Forelimb muscle (tissue), 1 donor: ENCODE results near the gene NFYC. TPM values are rescaled to one million over a fixed set of nuclear protein-coding genes. Genes with fewer than 3 reads are reported as not detected.

Experiments
- DNase-seq: peaks from one replicate; pipeline ENCODE4 v3.0.0-alpha.2; 2013; ENCODE audit warnings: low read depth
- polyA plus RNA-seq: library from polyadenylated mRNA; unstranded; fragments of 120-200 nt; gene quantifications from one replicate; pipeline ENCODE4 v1.2.1, GENCODE V29; 2013; ENCODE audit not compliant: insufficient read length

NFYC gene
- polyA plus RNA-seq, 1 donor = 53.4 TPM

DNA sequence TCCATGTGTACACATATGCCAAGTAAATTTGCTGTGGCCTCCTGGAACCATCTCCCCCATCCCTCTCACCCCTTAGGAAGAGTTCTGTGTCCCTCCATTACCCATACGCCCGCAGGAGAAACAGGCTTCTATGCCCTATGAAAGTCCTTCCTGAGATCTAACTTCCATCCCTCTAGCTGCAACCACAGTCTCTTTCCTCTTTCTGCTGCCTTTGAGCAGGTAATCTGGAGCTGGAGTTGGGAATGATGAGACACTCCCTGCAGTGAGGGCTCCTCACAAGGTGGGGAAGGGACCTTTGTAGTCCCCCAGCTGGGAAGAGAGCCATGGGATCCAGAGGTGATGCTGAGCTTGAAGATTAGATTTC lies 90.1 kb downstream of the NFYC start:
- no peak for DNase-seq

GRCh38 chr1:40782371-40782956 lies 91.0 kb downstream of the NFYC start:
- no peak for DNase-seq

- no peak for DNase-seq
These were observed 91.7 kb downstream of the NFYC start, which contains the start of gene KCNQ4 for GRCh38 chr1:40783001-40783905. Gene KCNQ4 (plus strand): TSS chr1:40783787. CDS start chr1:40784094, 307 bp downstream.

- no peak for DNase-seq
These were observed 92.8 kb downstream of the NFYC start for GRCh38 chr1:40784141-40784770.

DNA sequence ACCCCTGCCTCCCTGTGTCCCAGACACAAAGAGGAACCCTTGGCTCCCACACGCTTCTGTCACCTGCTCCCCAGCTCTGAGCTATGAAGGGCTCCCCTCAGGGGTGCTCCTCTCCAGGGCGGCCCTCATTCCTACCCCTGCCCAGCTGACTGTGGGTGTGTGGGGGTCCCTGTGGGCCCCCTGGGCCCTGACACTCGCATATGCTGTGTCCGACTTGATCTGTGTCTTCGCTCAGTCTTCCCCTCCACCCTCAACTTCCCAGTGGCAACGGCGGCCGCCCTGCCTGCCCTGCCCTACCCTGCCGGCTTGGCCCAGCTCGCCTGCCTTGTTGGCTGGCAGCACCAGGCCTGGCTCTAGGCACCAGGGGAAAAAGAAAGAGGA lies 93.3 kb downstream of the NFYC start:
- no peak for DNase-seq

- no peak for DNase-seq
These were observed 93.9 kb downstream of the NFYC start for GRCh38 chr1:40785446-40785845.

- DNase-seq = no peak
These were observed 94.9 kb downstream of the NFYC start for GRCh38 chr1:40786171-40786994.

- no peak for DNase-seq
These were observed 95.6 kb downstream of the NFYC start for GRCh38 chr1:40786995-40787705.

DNA sequence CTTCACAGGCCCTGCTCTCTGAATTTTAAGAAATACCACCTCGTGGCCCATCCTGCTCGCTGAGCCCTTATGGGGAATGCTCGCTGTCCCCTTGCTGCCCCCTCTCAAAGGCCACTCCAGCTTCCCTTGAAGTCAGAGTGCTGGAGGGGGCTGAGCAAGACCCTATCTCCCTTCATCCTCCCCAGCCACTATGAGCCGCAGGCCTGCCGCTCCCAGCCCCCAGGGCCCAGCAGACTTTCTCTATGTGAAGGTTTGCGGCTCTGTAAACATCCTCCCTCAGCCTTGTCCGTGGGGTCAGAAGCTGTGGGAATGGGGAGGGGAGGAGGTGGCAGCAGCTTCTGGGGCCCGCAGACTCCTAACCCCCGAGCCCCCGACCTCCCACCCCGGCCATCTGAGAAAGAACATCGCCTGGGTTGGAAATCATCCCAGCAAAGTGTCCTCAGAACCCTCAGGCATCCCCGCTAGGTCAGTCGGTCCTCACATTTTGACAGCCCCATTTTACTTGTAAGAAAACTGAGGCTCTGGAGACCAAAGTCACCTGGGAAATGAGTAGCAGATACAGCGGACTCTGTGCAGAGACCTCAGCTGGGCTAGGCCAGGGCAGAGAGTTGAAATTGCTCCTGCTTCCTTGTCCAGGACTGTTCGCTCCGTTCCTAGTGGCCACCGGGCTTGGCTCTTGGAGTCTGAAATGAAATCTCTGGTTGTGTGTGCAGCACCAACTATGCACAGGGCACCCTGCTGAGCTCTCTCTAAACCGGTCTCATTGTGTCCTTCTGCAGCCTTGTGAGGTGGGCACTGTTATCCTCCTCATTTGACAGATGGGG lies 96.4 kb downstream of the NFYC start:
- no peak for DNase-seq

GRCh38 chr1:40788561-40789341 lies 97.2 kb downstream of the NFYC start:
- DNase-seq = no peak

DNA sequence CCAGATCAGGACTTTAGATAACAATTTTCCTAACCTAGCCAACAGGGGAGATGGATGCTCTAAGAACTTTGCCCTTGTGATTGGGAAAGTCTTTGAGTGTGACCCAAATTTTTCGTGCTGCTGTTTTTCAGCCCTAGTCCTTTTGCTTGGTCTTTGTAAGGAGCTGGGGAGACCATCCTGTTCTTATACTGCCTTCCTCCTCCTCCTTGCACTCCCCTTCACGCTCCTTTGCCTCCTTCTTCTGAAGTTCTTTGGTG lies 97.8 kb downstream of the NFYC start:
- no peak for DNase-seq

GRCh38 chr1:40789661-40790430 lies 98.3 kb downstream of the NFYC start:
- no peak for DNase-seq

GRCh38 chr1:40792036-40792435 lies 100.5 kb downstream of the NFYC start:
- no peak for DNase-seq

DNA sequence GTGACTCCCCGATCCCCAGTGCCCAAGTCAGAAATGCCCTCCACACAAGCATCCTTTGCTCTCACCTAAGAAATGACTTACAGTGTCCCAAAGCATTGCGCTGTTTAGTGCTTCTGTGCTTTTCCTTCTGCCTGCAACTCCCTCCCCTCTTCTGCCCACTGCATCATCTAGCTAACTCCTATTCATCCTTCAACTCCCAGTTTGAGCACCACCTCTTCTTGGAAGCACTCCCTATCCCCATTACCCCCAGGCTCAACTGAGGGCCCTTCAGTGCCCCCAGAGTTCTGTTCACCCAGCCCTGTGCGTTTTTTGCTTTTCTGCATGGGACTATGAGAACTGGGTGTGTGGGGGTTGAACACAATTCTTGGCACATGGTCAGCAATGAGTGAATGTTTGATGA lies 102.1 kb downstream of the NFYC start:
- DNase-seq = no peak

- no peak for DNase-seq
These were observed 102.5 kb downstream of the NFYC start for GRCh38 chr1:40794048-40794447.

DNA sequence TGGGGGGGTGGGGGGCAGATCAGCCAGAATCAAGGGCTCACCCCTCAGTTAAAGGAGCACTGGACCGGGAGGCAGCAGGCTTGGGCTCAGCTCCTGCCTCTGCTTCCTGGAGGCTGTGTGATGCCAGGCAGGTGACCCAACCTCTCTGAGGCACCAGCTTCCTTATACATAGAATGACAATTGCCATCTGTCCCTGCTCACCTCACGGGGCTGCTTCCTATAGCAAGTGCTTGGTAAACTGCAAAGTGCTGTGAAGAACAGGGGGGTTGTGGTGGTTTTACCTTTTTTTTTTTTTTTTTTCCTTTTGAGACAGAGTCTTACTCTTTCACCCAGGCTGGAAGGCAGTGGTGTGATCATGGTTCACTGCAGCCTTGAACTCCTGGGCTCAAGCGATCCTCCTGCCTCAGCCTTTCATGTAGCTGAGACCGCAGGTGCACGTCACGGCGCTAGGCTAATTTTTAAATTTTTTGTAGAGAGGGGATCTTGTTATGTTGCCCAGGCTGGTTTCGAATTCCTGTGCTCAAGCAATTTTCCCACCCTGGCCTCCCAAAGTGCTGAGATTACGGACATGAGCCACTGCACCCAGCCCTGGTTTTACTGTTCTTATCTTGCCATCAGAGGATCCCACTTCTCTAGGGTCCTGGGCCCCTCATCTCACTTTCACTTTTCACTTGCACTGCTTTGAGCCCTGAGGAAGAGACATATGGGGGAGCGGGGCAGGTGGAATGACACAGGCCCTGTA lies 103.6 kb downstream of the NFYC start:
- DNase-seq = no peak

DNA sequence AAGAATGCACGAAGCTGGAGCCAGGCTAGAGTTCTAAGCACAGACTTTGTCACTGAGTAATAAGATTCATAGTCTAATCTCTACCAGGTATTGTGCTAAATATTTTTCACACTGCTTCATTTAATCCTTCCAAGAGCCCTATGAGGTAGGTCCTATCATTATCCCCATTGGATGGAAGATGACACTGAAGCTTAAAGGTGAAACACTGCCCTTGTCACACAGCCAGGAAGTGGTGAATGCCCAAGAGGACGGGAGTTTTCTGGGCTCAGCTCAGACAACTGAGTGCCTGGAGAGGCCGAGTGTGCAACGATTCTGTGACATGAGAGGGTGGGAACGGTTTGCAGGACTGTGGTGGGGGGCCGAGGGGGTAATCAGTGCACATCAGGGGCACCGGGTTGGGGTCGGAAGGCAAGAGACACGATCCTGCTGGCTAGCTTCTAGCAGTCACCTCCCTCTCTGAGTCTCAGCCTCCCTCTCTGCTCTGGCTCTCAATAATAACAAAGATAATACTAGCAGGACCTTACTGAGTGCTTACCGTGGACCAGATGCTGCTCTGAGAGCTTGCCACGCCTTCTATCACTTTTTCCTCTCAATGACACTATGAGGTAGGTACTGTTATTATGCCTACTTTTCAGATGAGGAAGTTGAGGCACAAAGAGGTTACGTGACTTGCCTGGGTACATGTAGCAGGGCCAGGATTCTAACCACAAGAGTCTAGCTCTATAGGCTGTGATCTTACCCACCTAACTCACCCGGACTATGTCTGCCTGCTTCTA lies 104.5 kb downstream of the NFYC start:
- no peak for DNase-seq
